Immature natural killer cell (primary cell): ENCODE measurements around the gene CD81. TPM values are rescaled to one million over a fixed set of nuclear protein-coding genes. Genes with fewer than 3 reads are reported as not detected.

ENCODE experiments used
- DNase-seq, 3 donors: peaks; one replicate each; pipeline ENCODE4 v3.0.0; 2022; ENCODE audit warnings: mixed read lengths in 1 of 3
- H3K27ac Mint-ChIP-seq, 6 donors: one replicate each; pipeline ENCODE4 v1.8.0; 2020; ENCODE audit warnings: mixed read lengths in 6 of 6, mild to moderate bottlenecking in 5 of 6, inconsistent platforms in 4 of 6, moderate library complexity in 3 of 6
- H3K27me3 Mint-ChIP-seq, 3 donors: one replicate each; pipeline ENCODE4 v1.8.0; 2020 to 2021; ENCODE audit warnings: low read depth in 3 of 3, mild to moderate bottlenecking in 3 of 3, mixed read lengths in 3 of 3, moderate library complexity in 3 of 3, inconsistent platforms in 1 of 3
- H3K36me3 Mint-ChIP-seq, 3 donors: one replicate each; pipeline ENCODE4 v1.8.0; 2020; ENCODE audit warnings: mixed read lengths in 3 of 3, inconsistent platforms in 2 of 3, mild to moderate bottlenecking in 2 of 3
- H3K4me1 Mint-ChIP-seq, 2 donors: one replicate each; pipeline ENCODE4 v1.8.0; 2020; ENCODE audit warnings: inconsistent platforms in 2 of 2, mild to moderate bottlenecking in 2 of 2, mixed read lengths in 2 of 2, moderate library complexity in 1 of 2
- H3K4me3 Mint-ChIP-seq, 5 donors: one replicate each; pipeline ENCODE4 v1.8.0; 2020; ENCODE audit warnings: mild to moderate bottlenecking in 5 of 5, mixed read lengths in 5 of 5, inconsistent platforms in 3 of 5, moderate library complexity in 3 of 5
- H3K9me3 Mint-ChIP-seq, 6 donors: one replicate each; pipeline ENCODE4 v1.8.0; 2020; ENCODE audit warnings: mild to moderate bottlenecking in 6 of 6, mixed read lengths in 6 of 6, inconsistent platforms in 4 of 6, moderate library complexity in 3 of 6
- polyA plus RNA-seq, 3 donors: library from polyadenylated mRNA; unstranded; fragments of 300-500 nt; fragmentation: Illumina TruSeq; gene quantifications; one replicate each; pipeline ENCODE4 v1.2.3, GENCODE V29; 2021

The CD81 gene
- polyA plus RNA-seq, 3 donors from 2014 or later, result 33.1 to 56.9 (median 49.7) TPM

- H3K27me3 Mint-ChIP-seq, result peaks cover 3 to 15% (median 14%) of the 10 kb centered on the region in 3 donors
- H3K27ac Mint-ChIP-seq, result no peak within 1 kb of the TSS
- peak within 1 kb of the TSS; percentile 73 to 80 (median 77) for H3K4me3 Mint-ChIP-seq
- no peaks in the 10 kb centered on the region for H3K9me3 Mint-ChIP-seq
- H3K36me3 Mint-ChIP-seq, result no peaks in the 10 kb centered on the region
- peak; percentile 35 to 46 (median 39) for DNase-seq
- peaks cover 6 to 18% of the 10 kb centered on the region in 2 donors for H3K4me1 Mint-ChIP-seq
These were observed 68.0 kb downstream of the CD81 start, which contains the start of gene KCNQ1 for GRCh38 chr11:2444821-2445745. KCNQ1 (plus strand) TSS chr11:2445008; CDS start chr11:2445099, 91 bp downstream.

DNA sequence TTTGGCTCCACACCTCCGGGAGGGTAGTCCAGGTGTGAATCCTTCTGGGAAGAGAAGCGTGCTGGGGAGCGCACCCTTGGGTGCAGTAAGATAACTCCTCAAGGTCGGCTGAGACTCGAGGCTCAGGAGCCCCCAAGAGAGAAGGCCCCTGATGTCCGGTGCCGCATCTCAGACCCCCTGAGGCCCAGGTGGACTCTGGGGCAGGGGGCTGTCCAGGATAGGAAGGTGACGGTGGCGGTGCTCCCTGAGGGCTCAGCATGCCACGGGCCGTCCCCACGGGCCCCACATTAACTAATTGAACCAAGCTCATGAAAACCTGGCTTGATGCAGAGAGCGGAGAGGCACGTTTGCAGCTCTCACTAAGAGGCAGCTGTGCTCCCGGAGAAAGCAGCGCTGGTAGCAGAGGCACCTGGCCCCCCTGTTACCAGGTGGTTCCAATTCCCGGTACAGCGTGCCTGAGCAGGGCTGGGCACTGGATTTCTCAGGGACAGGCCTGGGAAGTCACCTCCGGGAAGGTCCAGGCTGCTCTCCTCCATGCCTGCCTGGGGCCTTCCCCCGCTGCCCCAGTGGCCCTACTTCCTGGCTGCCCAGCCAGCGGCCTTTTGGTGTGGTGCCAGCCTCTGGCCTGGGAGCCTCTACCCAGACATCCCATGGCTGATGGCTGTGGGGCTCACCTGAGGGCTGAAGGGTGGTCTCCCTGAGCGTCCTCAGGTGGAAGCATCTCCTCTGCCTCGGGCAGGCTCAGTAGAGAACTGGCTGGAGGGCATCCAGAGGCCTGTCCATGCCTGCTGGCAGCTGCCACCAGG, 68.8 kb downstream of the CD81 start:
- no peaks in the 10 kb centered on the region for H3K9me3 Mint-ChIP-seq
- H3K27ac Mint-ChIP-seq, result no peak overlapping the region
- H3K36me3 Mint-ChIP-seq, result no peaks in the 10 kb centered on the region
- no peak for DNase-seq
- peak overlapping the region; percentile 73 to 80 (median 77) for H3K4me3 Mint-ChIP-seq
- H3K27me3 Mint-ChIP-seq, result peaks cover 5 to 19% (median 12%) of the 10 kb centered on the region in 3 donors
- peaks cover 6 to 18% of the 10 kb centered on the region in 2 donors for H3K4me1 Mint-ChIP-seq

DNA sequence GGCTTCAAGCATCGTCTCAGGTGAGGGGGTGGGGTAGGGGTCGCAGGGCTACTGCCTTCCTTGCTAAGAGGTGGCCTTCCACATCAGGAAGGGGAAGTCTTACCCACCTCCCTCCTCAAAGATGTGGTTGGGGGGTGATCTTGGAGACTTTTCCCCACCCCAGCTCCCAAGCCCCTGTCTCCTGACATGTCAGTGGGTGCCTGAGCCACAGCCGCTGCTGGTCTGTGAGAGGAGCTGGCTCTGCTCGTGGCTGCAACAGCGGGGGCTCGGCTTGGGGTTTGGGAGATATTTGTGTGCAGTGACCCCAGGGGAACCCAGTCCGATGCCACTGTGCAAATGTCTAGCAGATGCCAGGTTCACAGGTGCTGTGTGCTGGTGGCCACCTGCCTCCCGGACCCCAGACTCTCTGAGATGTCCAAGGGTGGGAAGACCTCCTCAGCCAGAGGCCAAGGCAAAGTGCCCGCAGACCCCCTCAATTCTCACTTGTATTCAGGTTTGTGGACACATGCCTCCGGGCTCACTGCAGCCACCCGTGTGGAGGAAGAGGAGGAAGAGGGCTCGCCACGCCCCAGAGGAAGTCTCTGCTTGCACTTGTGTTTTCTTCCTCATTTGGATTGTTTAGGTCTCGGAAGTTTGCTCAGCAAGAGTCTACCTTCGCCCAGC, 69.6 kb downstream of the CD81 start:
- Mint-ChIP-seq H3K27ac (no peak overlapping the region), H3K4me3 (peak overlapping the region in 2 of 5 donors; percentile 9 to 12), H3K4me1 (peaks cover 6 to 18% of the 10 kb centered on the region in 2 donors), H3K9me3 (no peaks in the 10 kb centered on the region), H3K27me3 (peaks cover 5 to 21% (median 9%) of the 10 kb centered on the region in 3 donors), H3K36me3 (no peaks in the 10 kb centered on the region)
- no peak for DNase-seq

Other genes with a start within 250 kb of the CD81 start
- not detected for gene IGF2, start 237.9 kb upstream of the CD81 start, polyA plus RNA-seq
- gene INS, start 216.1 kb upstream of the CD81 start, polyA plus RNA-seq, result not detected
- gene TH, start 205.5 kb upstream of the CD81 start, polyA plus RNA-seq, result not detected
- 10 to 100 TPM in 2 of 3 donors, 1 to 10 TPM in 1; 9.7 to 60.0 (median 18.2) TPM for gene ASCL2, start 106.7 kb upstream of the CD81 start, polyA plus RNA-seq
- 10 to 100 TPM; 36.3 to 57.5 (median 36.6) TPM for gene C11orf21, start 75.4 kb upstream of the CD81 start, polyA plus RNA-seq
- 100 to 1,000 TPM; 132 to 223 (median 200) TPM for gene TSPAN32, start 75.3 kb upstream of the CD81 start, polyA plus RNA-seq
- 100 to 1,000 TPM in 2 of 3 donors, 10 to 100 TPM in 1; 87.7 to 111 (median 108) TPM for gene TSSC4, start 23.4 kb downstream of the CD81 start, polyA plus RNA-seq
- gene TRPM5, start 67.2 kb downstream of the CD81 start, polyA plus RNA-seq, result not detected
- gene KCNQ1, start 67.7 kb downstream of the CD81 start, polyA plus RNA-seq, result 1 to 10 TPM in 1 of 3 donors, under 1 TPM in 2; 0.13 to 1.1 (median 0.73) TPM